Liver (tissue), 9 donors: ENCODE results near the gene SPACA9. TPM values are rescaled to one million over a fixed set of nuclear protein-coding genes. Genes with fewer than 3 reads are reported as not detected.

Experiments used
- DNase-seq: peaks from one replicate; pipeline ENCODE4 v3.0.0-alpha.2; 2017; ENCODE audit warnings: low spot score
- H3K27ac ChIP-seq, 2 donors: one replicate each; pipeline ENCODE4 v1.7.0; 2013; ENCODE audit warnings: inconsistent platforms in 2 of 2, low read length in 2 of 2, control low read depth in 1 of 2, low read depth in 1 of 2, mild to moderate bottlenecking in 1 of 2
- H3K27me3 ChIP-seq, 4 donors: one replicate each; pipeline versions ENCODE4 v1.6.1 to v1.7.0; 2013; ENCODE audit warnings: low read length in 3 of 4, inconsistent platforms in 1 of 4, mild to moderate bottlenecking in 1 of 4, moderate library complexity in 1 of 4; ENCODE audit not compliant: control insufficient read depth in 4 of 4, insufficient read depth in 4 of 4
- H3K36me3 ChIP-seq, 4 donors: one replicate each; pipeline versions ENCODE4 v1.6.1 to v1.7.0; 2013; ENCODE audit warnings: low read length in 3 of 4, mild to moderate bottlenecking in 3 of 4, low read depth in 1 of 4, moderate library complexity in 1 of 4; ENCODE audit not compliant: control insufficient read depth in 4 of 4, insufficient read depth in 3 of 4
- H3K4me1 ChIP-seq, 4 donors: one replicate each; pipeline versions ENCODE4 v1.6.1 to v1.7.0; 2013; ENCODE audit warnings: low read length in 3 of 4, mild to moderate bottlenecking in 3 of 4, moderate library complexity in 1 of 4; ENCODE audit not compliant: control insufficient read depth in 4 of 4, insufficient read depth in 4 of 4
- H3K4me3 ChIP-seq, 3 donors: one replicate each; pipeline versions ENCODE4 v1.6.1 to v1.7.0; 2013; ENCODE audit warnings: low read length in 3 of 3, control low read depth in 1 of 3, low read depth in 1 of 3, mild to moderate bottlenecking in 1 of 3
- H3K9ac ChIP-seq, 2 donors: one replicate each; pipeline ENCODE4 v1.7.0; 2013; ENCODE audit warnings: low read length in 2 of 2, mild to moderate bottlenecking in 2 of 2, moderate library complexity in 2 of 2, control low read depth in 1 of 2, low read depth in 1 of 2
- H3K9me3 ChIP-seq, 4 donors: one replicate each; pipeline versions ENCODE4 v1.6.1 to v1.7.0; 2013; ENCODE audit warnings: low read length in 3 of 4; ENCODE audit not compliant: control insufficient read depth in 4 of 4
- ATF3 ChIP-seq: IDR thresholded peaks from 2 replicates; pipeline ENCODE4 v1.6.1; 2016; ENCODE audit warnings: antibody characterized with exemption
- CTCF ChIP-seq: fragments of 150-350 bp; IDR thresholded peaks from 2 replicates; pipeline ENCODE4 v1.5.1; 2017; ENCODE audit warnings: improper control_type of control experiment, low read depth, low read length; ENCODE audit not compliant: missing input control
- EGR1 ChIP-seq, 2 donors: IDR thresholded peaks; 2 replicates each; pipeline ENCODE4 v1.6.1; 2016 to 2018; ENCODE audit warnings: antibody characterized with exemption in 2 of 2, low read depth in 2 of 2
- FOXA1 ChIP-seq: IDR thresholded peaks from 2 replicates; pipeline ENCODE4 v1.6.1; 2016; ENCODE audit warnings: antibody characterized with exemption
- FOXA2 ChIP-seq: IDR thresholded peaks from 2 replicates; pipeline ENCODE4 v1.6.1; 2016; ENCODE audit warnings: antibody characterized with exemption
- GABPA ChIP-seq, 2 donors: IDR thresholded peaks in 1 of 2; conservative IDR thresholded peaks in 1 of 2; 2 replicates each; pipeline ENCODE4 v1.6.1; 2016; ENCODE audit warnings: antibody characterized with exemption in 2 of 2, mild to moderate bottlenecking in 1 of 2, moderate library complexity in 1 of 2
- HNF4A ChIP-seq, 2 donors: conservative IDR thresholded peaks; 2 replicates each; pipeline ENCODE4 v1.6.1; 2016; ENCODE audit warnings: antibody characterized with exemption in 2 of 2, mild to moderate bottlenecking in 2 of 2
- HNF4G ChIP-seq: IDR thresholded peaks from 2 replicates; pipeline ENCODE4 v1.6.1; 2016; ENCODE audit warnings: antibody characterized with exemption
- JUND ChIP-seq, 2 donors: IDR thresholded peaks; 2 replicates each; pipeline ENCODE4 v1.6.1; 2016; ENCODE audit warnings: antibody characterized with exemption in 2 of 2
- NR2F2 ChIP-seq: IDR thresholded peaks from 2 replicates; pipeline ENCODE4 v1.6.1; 2016; ENCODE audit warnings: antibody characterized with exemption
- RAD21 ChIP-seq, 2 donors: IDR thresholded peaks; 2 replicates each; pipeline ENCODE4 v1.6.1; 2016; ENCODE audit warnings: antibody characterized with exemption in 2 of 2, mild to moderate bottlenecking in 2 of 2
- REST ChIP-seq: IDR thresholded peaks from 2 replicates; pipeline ENCODE4 v1.6.1; 2016; ENCODE audit warnings: antibody characterized with exemption, mild to moderate bottlenecking
- RXRA ChIP-seq, 2 donors: IDR thresholded peaks; 2 replicates each; pipeline ENCODE4 v1.6.1; 2017 to 2018; ENCODE audit warnings: antibody characterized with exemption in 2 of 2, mild to moderate bottlenecking in 1 of 2
- SP1 ChIP-seq: IDR thresholded peaks from 2 replicates; pipeline ENCODE4 v1.6.1; 2018; ENCODE audit warnings: antibody characterized with exemption, mild to moderate bottlenecking
- TAF1 ChIP-seq: conservative IDR thresholded peaks from 2 replicates; pipeline ENCODE4 v1.6.1; 2016; ENCODE audit warnings: antibody characterized with exemption, mild to moderate bottlenecking
- YY1 ChIP-seq: IDR thresholded peaks from 2 replicates; pipeline ENCODE4 v1.6.1; 2016; ENCODE audit warnings: antibody characterized with exemption, mild to moderate bottlenecking
- WGBS: extraction: QIAGEN DNeasy Blood & Tissue Kit; methylation state at CpG from one replicate; pipeline ENCODE4 v1.1.7; 2013; 5-methylcytosine and 5-hydroxymethylcytosine counted together
- polyA plus RNA-seq, 2 donors: library from polyadenylated mRNA; stranded (reverse) in 1 of 2; unstranded in 1 of 2; fragments of 200-250 nt in 1 of 2; fragments of >200 nt in 1 of 2; fragmentation: Nextera tagmentation in 1 of 2; extraction: Ambion mirVana in 1 of 2; gene quantifications; one replicate each; pipeline versions ENCODE4 v1.2.1 to v1.2.3, GENCODE V29; 2013 to 2015
- total RNA-seq, 2 donors: library from RNA; depleted of rRNA; stranded (reverse); fragments of >200 nt; gene quantifications; one replicate each; pipeline ENCODE4 v1.2.3, GENCODE V29; 2014
- TF ChIP-seq, protein P1 (sequence below): IDR thresholded peaks from 2 replicates; pipeline ENCODE4 v1.6.1; 2016; ENCODE audit warnings: antibody characterized with exemption
- TF ChIP-seq, protein P2 (sequence below): IDR thresholded peaks from 2 replicates; pipeline ENCODE4 v1.6.1; 2016; ENCODE audit warnings: antibody characterized with exemption
- donor health status: healthy.
- donor health status: healthy.
- donor health status: healthy.
- donor health status: healthy.
- donor health status: healthy.

Gene SPACA9
- total and polyA plus RNA-seq, 4 donors, result 0.67 to 1.3 (median 0.98) TPM

DNA sequence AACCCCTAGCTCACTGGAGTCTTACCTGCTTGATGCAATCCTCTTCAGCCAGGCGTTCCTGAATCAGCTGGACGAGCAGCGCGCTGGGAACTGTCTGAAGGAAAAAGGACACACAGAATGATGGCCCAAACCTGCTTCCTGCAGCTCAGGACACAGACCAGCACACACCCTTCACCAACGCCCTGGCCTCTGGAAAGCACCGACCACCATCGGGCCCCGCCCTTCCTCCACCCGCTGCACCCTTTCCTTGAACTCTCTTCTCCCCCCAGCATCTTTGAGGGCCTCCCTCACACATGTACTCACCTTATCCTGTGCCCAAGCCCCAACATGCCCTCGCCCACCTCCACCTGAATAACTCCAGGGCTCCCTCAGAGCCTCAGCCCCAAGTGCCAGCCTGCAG lies 23.9 kb upstream of the SPACA9 start (continued):
- TF ChIP-seq REST, result no peak
- TF ChIP-seq EGR1 (IDR thresholded peaks at IDR 0.05; ENCODE audit: low read depth in 2 of 2), result no peak
- no peak for TF ChIP-seq YY1
- no peak for TF ChIP-seq FOXA1
- TF ChIP-seq RAD21 (IDR thresholded peaks at IDR 0.05), result no peak

DNA sequence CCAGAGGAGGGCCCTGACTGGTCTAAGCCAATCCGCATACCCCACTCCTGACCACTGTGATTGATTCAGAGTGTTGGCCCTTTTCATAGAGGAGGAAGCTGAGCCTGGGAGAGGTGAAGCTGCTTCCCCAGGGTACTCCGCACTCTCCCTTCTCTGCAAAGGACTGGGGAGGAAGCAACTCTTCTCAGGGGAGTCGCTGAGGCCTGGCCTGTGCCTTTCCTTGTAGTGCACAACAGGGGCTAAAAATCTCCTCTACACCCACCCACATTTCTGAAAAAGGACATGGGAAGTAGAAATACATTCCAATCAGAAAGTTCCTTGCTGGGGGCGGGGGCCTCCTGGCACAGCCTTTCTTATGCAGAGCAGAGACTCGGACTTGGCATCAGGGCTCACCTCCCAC lies 22.8 kb upstream of the SPACA9 start:
- 88% methylated on average over 5 of the region's 5 CpGs for WGBS

GRCh38 chr9:132857031-132857430 lies 21.7 kb upstream of the SPACA9 start:
- H3K27ac ChIP-seq, result no peak overlapping the region
- H3K9ac ChIP-seq, result no peak overlapping the region
- no peak overlapping the region for H3K4me3 ChIP-seq
- H3K9me3 ChIP-seq, result no peaks in the 10 kb centered on the region
- H3K4me1 ChIP-seq, result no peaks in the 10 kb centered on the region
- no peak for DNase-seq
- 65% methylated on average over 8 of the region's 8 CpGs for WGBS
- no peaks in the 10 kb centered on the region for H3K36me3 ChIP-seq
- peaks cover 0 to 6% (median 0%) of the 10 kb centered on the region in 4 donors for H3K27me3 ChIP-seq
- TF ChIP-seq JUND (IDR thresholded peaks at IDR 0.05) (no peak), REST (no peak), FOXA1 (no peak), CTCF (no peak), TAF1 (no peak), RAD21 (IDR thresholded peaks at IDR 0.05) (no peak), GABPA (IDR thresholded peaks at IDR 0.05 in 1 of 2, conservative IDR thresholded peaks at IDR 0.05 in 1 of 2) (no peak), SP1 (no peak), EGR1 (IDR thresholded peaks at IDR 0.05; ENCODE audit: low read depth in 2 of 2) (no peak), YY1 (no peak), NR2F2 (no peak), HNF4G (no peak), FOXA2 (no peak), HNF4A (conservative IDR thresholded peaks at IDR 0.05) (no peak), ATF3 (no peak), RXRA (IDR thresholded peaks at IDR 0.05) (no peak)
- TF ChIP-seq, protein P1, sequence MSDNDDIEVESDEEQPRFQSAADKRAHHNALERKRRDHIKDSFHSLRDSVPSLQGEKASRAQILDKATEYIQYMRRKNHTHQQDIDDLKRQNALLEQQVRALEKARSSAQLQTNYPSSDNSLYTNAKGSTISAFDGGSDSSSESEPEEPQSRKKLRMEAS, result no peak

More for the DNA sequence above, 22.8 kb upstream of the SPACA9 start:
- Histone ChIP-seq H3K4me1 (no peaks in the 10 kb centered on the region), H3K9ac (no peak overlapping the region), H3K9me3 (no peaks in the 10 kb centered on the region), H3K27ac (no peak overlapping the region), H3K4me3 (no peak overlapping the region), H3K36me3 (no peaks in the 10 kb centered on the region), H3K27me3 (peaks cover 0 to 6% (median 0%) of the 10 kb centered on the region in 4 donors)
- DNase-seq, result no peak
- TF ChIP-seq, protein P2, sequence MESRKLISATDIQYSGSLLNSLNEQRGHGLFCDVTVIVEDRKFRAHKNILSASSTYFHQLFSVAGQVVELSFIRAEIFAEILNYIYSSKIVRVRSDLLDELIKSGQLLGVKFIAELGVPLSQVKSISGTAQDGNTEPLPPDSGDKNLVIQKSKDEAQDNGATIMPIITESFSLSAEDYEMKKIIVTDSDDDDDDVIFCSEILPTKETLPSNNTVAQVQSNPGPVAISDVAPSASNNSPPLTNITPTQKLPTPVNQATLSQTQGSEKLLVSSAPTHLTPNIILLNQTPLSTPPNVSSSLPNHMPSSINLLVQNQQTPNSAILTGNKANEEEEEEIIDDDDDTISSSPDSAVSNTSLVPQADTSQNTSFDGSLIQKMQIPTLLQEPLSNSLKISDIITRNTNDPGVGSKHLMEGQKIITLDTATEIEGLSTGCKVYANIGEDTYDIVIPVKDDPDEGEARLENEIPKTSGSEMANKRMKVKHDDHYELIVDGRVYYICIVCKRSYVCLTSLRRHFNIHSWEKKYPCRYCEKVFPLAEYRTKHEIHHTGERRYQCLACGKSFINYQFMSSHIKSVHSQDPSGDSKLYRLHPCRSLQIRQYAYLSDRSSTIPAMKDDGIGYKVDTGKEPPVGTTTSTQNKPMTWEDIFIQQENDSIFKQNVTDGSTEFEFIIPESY, result no peak
